ENCODE results near the gene DHPS. TPM values are rescaled to one million over a fixed set of nuclear protein-coding genes. Genes with fewer than 3 reads are reported as not detected.

Gene DHPS
- total and polyA plus RNA-seq, 2 of the 13 experiments (the other 11 are each of a cell fraction or from before 2014, with no cell fraction given), result 43.3 to 84.3 TPM

DNA sequence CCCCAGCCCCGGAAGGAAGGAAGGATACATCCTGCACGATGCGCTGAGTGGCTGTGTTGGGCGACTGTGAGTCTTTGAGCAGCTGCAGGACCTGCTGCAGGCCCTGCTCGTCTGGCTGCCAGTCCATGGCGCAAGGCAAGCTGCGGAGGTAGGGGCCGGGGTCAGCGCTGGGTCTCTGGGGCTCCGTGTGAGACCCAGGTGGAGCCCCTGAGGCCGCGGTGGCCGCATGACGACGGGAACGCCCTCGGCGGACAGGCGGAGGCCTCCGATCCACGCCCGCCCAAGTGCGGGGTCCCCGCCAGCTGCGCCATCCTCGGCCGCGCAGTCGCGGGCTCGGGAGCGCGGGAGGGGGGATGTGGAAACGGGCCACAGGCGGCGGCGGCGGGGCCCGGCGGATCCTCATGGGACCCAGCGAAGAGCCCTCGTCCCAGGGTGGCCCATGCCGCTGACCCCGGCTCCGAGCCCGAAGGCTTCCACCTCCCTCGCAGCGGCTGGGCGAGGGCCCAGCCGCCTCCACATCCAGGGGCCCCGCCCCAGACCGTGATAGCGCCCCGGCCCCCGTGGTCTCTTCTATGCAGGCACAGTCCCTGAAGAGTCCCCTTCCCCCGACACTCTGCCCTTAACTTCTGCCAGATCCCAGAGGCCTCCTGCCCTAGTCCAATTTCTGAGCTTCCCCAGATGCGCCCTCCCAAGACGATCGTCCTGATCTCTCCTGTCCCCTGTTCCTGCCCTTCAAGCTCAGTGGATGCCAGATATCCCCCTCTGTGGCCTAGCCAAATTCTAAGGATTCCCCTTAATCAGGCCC lies 39.4 kb upstream of the DHPS start (continued):
- peak; percentile 25; the same call in 1 of the 2 replicates for TF ChIP-seq TAF1 (CRISPR knock-in tag; IDR thresholded peaks at IDR 0.05)
- TF ChIP-seq, protein P1, sequence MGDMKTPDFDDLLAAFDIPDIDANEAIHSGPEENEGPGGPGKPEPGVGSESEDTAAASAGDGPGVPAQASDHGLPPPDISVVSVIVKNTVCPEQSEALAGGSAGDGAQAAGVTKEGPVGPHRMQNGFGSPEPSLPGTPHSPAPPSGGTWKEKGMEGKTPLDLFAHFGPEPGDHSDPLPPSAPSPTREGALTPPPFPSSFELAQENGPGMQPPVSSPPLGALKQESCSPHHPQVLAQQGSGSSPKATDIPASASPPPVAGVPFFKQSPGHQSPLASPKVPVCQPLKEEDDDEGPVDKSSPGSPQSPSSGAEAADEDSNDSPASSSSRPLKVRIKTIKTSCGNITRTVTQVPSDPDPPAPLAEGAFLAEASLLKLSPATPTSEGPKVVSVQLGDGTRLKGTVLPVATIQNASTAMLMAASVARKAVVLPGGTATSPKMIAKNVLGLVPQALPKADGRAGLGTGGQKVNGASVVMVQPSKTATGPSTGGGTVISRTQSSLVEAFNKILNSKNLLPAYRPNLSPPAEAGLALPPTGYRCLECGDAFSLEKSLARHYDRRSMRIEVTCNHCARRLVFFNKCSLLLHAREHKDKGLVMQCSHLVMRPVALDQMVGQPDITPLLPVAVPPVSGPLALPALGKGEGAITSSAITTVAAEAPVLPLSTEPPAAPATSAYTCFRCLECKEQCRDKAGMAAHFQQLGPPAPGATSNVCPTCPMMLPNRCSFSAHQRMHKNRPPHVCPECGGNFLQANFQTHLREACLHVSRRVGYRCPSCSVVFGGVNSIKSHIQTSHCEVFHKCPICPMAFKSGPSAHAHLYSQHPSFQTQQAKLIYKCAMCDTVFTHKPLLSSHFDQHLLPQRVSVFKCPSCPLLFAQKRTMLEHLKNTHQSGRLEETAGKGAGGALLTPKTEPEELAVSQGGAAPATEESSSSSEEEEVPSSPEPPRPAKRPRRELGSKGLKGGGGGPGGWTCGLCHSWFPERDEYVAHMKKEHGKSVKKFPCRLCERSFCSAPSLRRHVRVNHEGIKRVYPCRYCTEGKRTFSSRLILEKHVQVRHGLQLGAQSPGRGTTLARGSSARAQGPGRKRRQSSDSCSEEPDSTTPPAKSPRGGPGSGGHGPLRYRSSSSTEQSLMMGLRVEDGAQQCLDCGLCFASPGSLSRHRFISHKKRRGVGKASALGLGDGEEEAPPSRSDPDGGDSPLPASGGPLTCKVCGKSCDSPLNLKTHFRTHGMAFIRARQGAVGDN (CRISPR knock-in tag; IDR thresholded peaks at IDR 0.05), result peak; percentile 44
- TF ChIP-seq TCF12 (IDR thresholded peaks at IDR 0.05), result no peak
- TF ChIP-seq TCF12 (CRISPR knock-in tag; IDR thresholded peaks at IDR 0.05), result no peak
- no peak for TF ChIP-seq SP1 (IDR thresholded peaks at IDR 0.05)
- no peak for TF ChIP-seq SP1 (CRISPR knock-in tag; IDR thresholded peaks at IDR 0.05)
- TF ChIP-seq ZNF441 (CRISPR knock-in tag; IDR thresholded peaks at IDR 0.05; ENCODE audit: borderline replicate concordance), result no peak
- TF ChIP-seq GATAD2A (CRISPR knock-in tag; IDR thresholded peaks at IDR 0.05), result no peak
- no peak for TF ChIP-seq HDAC1 (CRISPR knock-in tag; IDR thresholded peaks at IDR 0.05)
- no peak for TF ChIP-seq ZNF580 (CRISPR knock-in tag; IDR thresholded peaks at IDR 0.05; ENCODE audit: borderline replicate concordance, low read depth)
- no peak for TF ChIP-seq ZBTB14 (CRISPR knock-in tag; IDR thresholded peaks at IDR 0.05)
- no peak for TF ChIP-seq PAX8 (CRISPR knock-in tag; IDR thresholded peaks at IDR 0.05; ENCODE audit: borderline replicate concordance)
- no peak for TF ChIP-seq DNMT3B (CRISPR knock-in tag; conservative IDR thresholded peaks at IDR 0.05)
- TF ChIP-seq MED8 (CRISPR knock-in tag; IDR thresholded peaks at IDR 0.05; ENCODE audit: insufficient replicate concordance), result no peak
- no peak for TF ChIP-seq ZHX2 (IDR thresholded peaks at IDR 0.05; ENCODE audit: low read depth)
- TF ChIP-seq ZHX2 (CRISPR knock-in tag; IDR thresholded peaks at IDR 0.05; ENCODE audit: borderline replicate concordance), result no peak
- no peak for TF ChIP-seq ARNTL (CRISPR knock-in tag; IDR thresholded peaks at IDR 0.05)
- no peak for TF ChIP-seq ZNF773 (CRISPR knock-in tag; IDR thresholded peaks at IDR 0.05; ENCODE audit: borderline replicate concordance)
